WTC11 (cell line): ENCODE results near the gene C15orf61. TPM values are rescaled to one million over a fixed set of nuclear protein-coding genes. Genes with fewer than 3 reads are reported as not detected.

ENCODE experiments used
- ATAC-seq: fragments of 200-7000 bp; cut with Tn5 transposase; 2 replicates; pipeline ENCODE4 v1.10.0; 2021; ENCODE audit warnings: mild to moderate bottlenecking, moderate library complexity
- CTCF ChIA-PET: fragments of 300-600 bp; sonication (Branson Sonifier 250); formaldehyde crosslinking; loops from one replicate; lab custom pipeline; 2021; ENCODE audit warnings: antibody characterized with exemption; lab: Charles Lee
- POLR2A ChIA-PET: fragments of 350-600 bp; sonication (Branson Sonifier 250); formaldehyde crosslinking; loops from one replicate; lab custom pipeline; 2021; ENCODE audit warnings: antibody characterized with exemption; lab: Charles Lee
- DNase-seq: peaks from one replicate; pipeline ENCODE4 v3.0.0; 2021; ENCODE audit warnings: low spot score
- H3K27ac Mint-ChIP-seq: 2 replicates; pipeline ENCODE4 v1.8.0; 2021; ENCODE audit warnings: mixed read lengths
- H3K27me3 Mint-ChIP-seq: 2 replicates; pipeline ENCODE4 v1.8.0; 2021; ENCODE audit warnings: low read depth, mild to moderate bottlenecking, moderate library complexity, mixed read lengths
- H3K36me3 Mint-ChIP-seq: 2 replicates; pipeline ENCODE4 v1.8.0; 2021; ENCODE audit warnings: mixed read lengths
- H3K4me1 Mint-ChIP-seq: 2 replicates; pipeline ENCODE4 v1.8.0; 2022; ENCODE audit warnings: mixed read lengths
- H3K4me3 Mint-ChIP-seq: 2 replicates; pipeline ENCODE4 v1.8.0; 2021; ENCODE audit warnings: mild to moderate bottlenecking, moderate library complexity, mixed read lengths
- H3K9me3 Mint-ChIP-seq: 2 replicates; pipeline ENCODE4 v1.8.0; 2021; ENCODE audit warnings: mixed read lengths
- EMX1 ChIP-seq: fragments of 250-450 bp; sonication (Bioruptor Pico); IDR thresholded peaks from 2 replicates; pipeline ENCODE4 v1.8.0; 2021; ENCODE audit warnings: mild to moderate bottlenecking
- JUN ChIP-seq: sonication (generic); formaldehyde crosslinking; IDR thresholded peaks from 2 replicates; pipeline ENCODE4 v1.8.0; 2023; ENCODE audit warnings: mild to moderate bottlenecking, missing genetic modification reagents
- KAT7 ChIP-seq: sonication (generic); formaldehyde crosslinking; IDR thresholded peaks from 2 replicates; pipeline ENCODE4 v1.8.1; 2023; ENCODE audit warnings: missing genetic modification reagents, mild to moderate bottlenecking, borderline replicate concordance
- MXD4 ChIP-seq: fragments of 250-450 bp; sonication (Bioruptor Pico); IDR thresholded peaks from 2 replicates; pipeline ENCODE4 v1.8.0; 2021; ENCODE audit warnings: mild to moderate bottlenecking, moderate library complexity, borderline replicate concordance
- NFYB ChIP-seq: sonication (generic); formaldehyde crosslinking; conservative IDR thresholded peaks from 2 replicates; pipeline ENCODE4 v1.8.0; 2022; ENCODE audit warnings: low read depth, missing genetic modification reagents
- NR2C2 ChIP-seq: sonication (generic); formaldehyde crosslinking; IDR thresholded peaks from 2 replicates; pipeline ENCODE4 v1.8.0; 2022; ENCODE audit warnings: mild to moderate bottlenecking, missing genetic modification reagents
- OVOL2 ChIP-seq: fragments of 250-450 bp; sonication (Bioruptor Pico); IDR thresholded peaks from 2 replicates; pipeline ENCODE4 v1.9.0; 2021; ENCODE audit warnings: mild to moderate bottlenecking, borderline replicate concordance
- RELA ChIP-seq: sonication (generic); formaldehyde crosslinking; IDR thresholded peaks from 2 replicates; pipeline ENCODE4 v1.8.1; 2022; ENCODE audit warnings: missing genetic modification reagents, mild to moderate bottlenecking, borderline replicate concordance
- TEAD4 ChIP-seq: sonication (generic); formaldehyde crosslinking; IDR thresholded peaks from 2 replicates; pipeline ENCODE4 v1.8.0; 2022; ENCODE audit warnings: mild to moderate bottlenecking, missing genetic modification reagents
- ZNF138 ChIP-seq: sonication (generic); formaldehyde crosslinking; conservative IDR thresholded peaks from 2 replicates; pipeline ENCODE4 v1.8.1; 2022; ENCODE audit warnings: mild to moderate bottlenecking, moderate library complexity, missing genetic modification reagents
- total RNA-seq: library from RNA; stranded (reverse); gene quantifications from 3 replicates; pipeline ENCODE4 v1.2.3, GENCODE V29; 2021
- TF ChIP-seq, protein P1 (sequence below): sonication (generic); formaldehyde crosslinking; IDR thresholded peaks from 2 replicates; pipeline ENCODE4 v1.8.0; 2023; ENCODE audit warnings: missing genetic modification reagents
- TF ChIP-seq, protein P2 (sequence below): fragments of 250-450 bp; sonication (Bioruptor Pico); conservative IDR thresholded peaks from 2 replicates; pipeline ENCODE4 v1.9.0; 2021; ENCODE audit warnings: mild to moderate bottlenecking
- TF ChIP-seq, protein P3 (sequence below): fragments of 250-450 bp; sonication (Bioruptor Pico); IDR thresholded peaks from 2 replicates; pipeline ENCODE4 v2.1.2; 2022; ENCODE audit warnings: mild to moderate bottlenecking, moderate library complexity
- TF ChIP-seq, protein P4 (sequence below): sonication (generic); formaldehyde crosslinking; IDR thresholded peaks from 2 replicates; pipeline ENCODE4 v1.8.0; 2022; ENCODE audit warnings: mild to moderate bottlenecking, missing genetic modification reagents
- TF ChIP-seq, protein P5 (sequence below): fragments of 200-600 bp; IDR thresholded peaks from 2 replicates; pipeline ENCODE4 v1.8.0; 2022; ENCODE audit warnings: antibody characterized with exemption
- TF ChIP-seq, protein P6 (sequence below): sonication (generic); formaldehyde crosslinking; IDR thresholded peaks from 2 replicates; pipeline ENCODE4 v1.8.1; 2023; ENCODE audit warnings: mild to moderate bottlenecking, missing genetic modification reagents, borderline replicate concordance
- TF ChIP-seq, protein P7 (sequence below): sonication (generic); formaldehyde crosslinking; IDR thresholded peaks from 2 replicates; pipeline ENCODE4 v1.8.1; 2022; ENCODE audit warnings: missing genetic modification reagents, borderline replicate concordance

Gene C15orf61
- total RNA-seq, 1 experiment from 2014 or later: 3.3 TPM

DNA sequence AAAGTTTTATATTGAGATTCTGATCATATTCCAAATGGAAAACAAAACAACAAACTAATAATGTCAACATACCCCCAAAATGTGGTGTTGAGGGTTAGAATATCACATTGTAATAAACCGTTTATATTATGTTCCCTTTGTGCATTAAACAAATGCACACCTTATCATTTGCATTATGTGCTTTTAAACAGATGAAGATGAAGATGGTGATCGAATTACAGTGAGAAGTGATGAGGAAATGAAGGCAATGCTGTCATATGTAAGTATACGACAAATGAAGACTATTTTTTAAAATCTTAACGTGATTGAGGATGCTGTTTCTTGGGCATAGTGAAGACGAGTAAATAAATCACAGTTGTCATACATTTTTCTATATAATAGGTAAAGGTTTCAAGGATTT, 42.2 kb downstream of the C15orf61 start:
- ATAC-seq: no peak
- H3K27ac Mint-ChIP-seq: no peak overlapping the region
- H3K27me3 Mint-ChIP-seq: no peaks in the 10 kb centered on the region
- peaks cover 34% of the 10 kb centered on the region for H3K4me1 Mint-ChIP-seq
- peaks cover 3% of the 10 kb centered on the region; the same call in 1 of the 2 replicates for H3K9me3 Mint-ChIP-seq
- peaks cover 6% of the 10 kb centered on the region for H3K36me3 Mint-ChIP-seq
- DNase-seq: no peak
- H3K4me3 Mint-ChIP-seq: no peak overlapping the region
- CTCF ChIA-PET: no interaction called here
- TF ChIP-seq, protein P1, sequence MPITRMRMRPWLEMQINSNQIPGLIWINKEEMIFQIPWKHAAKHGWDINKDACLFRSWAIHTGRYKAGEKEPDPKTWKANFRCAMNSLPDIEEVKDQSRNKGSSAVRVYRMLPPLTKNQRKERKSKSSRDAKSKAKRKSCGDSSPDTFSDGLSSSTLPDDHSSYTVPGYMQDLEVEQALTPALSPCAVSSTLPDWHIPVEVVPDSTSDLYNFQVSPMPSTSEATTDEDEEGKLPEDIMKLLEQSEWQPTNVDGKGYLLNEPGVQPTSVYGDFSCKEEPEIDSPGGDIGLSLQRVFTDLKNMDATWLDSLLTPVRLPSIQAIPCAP (CRISPR knock-in tag): no peak
- no peak for TF ChIP-seq NR2C2 (CRISPR knock-in tag)
- TF ChIP-seq, all 79 proteins: peak for 0
- POLR2A ChIA-PET: no interaction called here

DNA sequence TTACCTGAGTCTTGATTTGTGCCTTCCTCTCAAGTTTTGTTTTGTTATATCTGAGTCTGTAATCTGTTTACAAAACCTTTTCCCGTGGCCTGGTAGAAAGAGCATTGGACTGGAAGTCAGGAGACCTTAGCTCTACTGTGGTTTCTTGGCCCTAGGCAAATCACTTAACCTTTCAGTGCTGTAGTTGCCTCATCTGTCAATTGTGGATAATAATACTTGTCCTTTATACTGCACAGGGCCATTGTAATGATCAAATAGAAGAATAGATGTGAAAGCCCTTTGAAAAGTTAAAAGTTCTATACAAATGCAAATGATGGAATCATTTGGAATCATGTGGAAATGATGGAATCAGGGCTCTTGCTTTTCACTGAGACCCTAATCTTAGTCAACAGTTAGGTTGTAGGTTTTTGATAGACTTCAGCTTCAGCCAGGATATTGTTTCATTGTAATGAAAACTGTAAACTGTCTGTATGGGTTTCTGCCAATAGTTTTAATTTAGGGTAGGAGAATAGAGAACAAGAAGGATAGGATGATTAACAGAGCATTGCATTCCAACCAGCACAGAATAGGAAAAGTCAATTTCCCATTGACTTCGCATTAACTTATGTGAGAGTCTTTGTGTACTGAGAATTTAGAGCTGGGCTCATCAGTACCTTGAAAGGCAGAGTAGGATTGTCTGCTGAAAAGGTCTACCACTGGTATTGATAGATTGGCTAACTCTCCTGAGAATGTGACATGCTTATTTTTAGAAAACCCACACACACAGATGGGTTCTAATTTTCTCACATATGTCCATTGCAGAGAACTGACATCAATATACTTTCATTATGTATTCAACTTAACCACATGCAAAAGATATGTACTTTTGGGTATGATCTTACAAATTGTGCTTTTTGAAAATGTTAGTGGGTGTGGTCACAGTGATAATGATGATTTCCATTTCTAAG, 43.4 kb downstream of the C15orf61 start:
- Mint-ChIP-seq H3K9me3 (peaks cover 3% of the 10 kb centered on the region; the same call in 1 of the 2 replicates), H3K4me1 (peaks cover 22% of the 10 kb centered on the region)
- DNase-seq (no peak), ATAC-seq (0 out of 2 replicates have a peak, but pooled peaks have one; percentile 26)
- TF ChIP-seq, protein P2, sequence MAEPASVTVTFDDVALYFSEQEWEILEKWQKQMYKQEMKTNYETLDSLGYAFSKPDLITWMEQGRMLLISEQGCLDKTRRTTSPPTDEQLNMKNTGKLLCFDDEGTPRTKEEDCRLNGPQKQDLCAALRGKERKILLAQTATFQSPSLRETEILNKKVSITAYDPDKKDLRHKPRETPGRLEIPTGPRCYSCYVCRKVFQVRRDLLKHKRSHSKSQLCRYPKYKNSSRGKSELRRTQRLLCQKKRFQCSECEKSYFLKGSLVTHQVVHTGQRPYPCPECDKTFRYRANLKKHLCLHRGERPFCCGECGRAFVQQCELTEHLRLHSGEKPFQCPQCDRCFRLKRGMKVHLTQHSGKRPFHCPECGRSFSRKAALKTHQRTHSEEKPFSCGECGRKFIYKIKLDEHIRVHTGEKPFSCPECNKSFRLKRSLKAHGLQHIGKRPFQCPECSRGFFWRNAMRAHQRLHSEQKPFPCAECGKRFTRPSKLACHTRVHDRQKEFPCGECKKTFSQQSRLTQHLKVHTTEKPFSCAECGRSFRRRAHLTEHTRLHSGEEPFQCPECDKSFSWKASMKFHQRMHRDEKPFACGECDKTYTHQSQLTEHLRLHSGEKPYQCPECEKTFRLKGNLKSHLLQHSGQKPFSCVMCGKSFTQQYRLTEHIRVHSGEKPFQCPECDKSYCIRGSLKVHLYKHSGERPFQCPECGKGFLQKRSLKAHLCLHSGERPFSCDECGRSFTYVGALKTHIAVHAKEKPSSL (CRISPR knock-in tag): no peak
- no peak for TF ChIP-seq MXD4 (CRISPR knock-in tag)
- TF ChIP-seq, all 79 proteins: peak for 0
- Mint-ChIP-seq H3K36me3 (peaks cover 3% of the 10 kb centered on the region; the same call in 1 of the 2 replicates), H3K27ac (no peak overlapping the region), H3K4me3 (no peak overlapping the region), H3K27me3 (no peaks in the 10 kb centered on the region)
- ChIA-PET CTCF (no interaction called here), POLR2A (no interaction called here)

DNA sequence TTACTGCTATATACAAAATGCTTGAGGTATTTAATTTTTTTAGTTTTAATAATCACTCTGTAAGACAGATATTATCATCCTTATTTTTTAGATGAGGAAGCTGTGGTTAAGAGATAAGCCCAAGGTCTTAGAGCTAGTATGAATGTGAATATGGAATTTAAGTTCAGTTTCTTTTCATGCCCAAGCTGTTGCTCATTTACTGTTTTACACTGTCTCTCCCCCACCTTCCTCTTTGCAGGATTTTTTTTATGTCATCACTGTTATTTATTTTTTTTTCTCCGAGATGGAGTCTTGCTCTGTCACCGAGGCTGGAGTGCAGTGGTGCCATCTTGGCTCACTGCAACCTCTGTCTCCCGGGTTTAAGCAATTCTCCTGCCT, 44.0 kb downstream of the C15orf61 start:
- Mint-ChIP-seq H3K9me3 (peaks cover 3% of the 10 kb centered on the region; the same call in 1 of the 2 replicates), H3K36me3 (peaks cover 3% of the 10 kb centered on the region; the same call in 1 of the 2 replicates), H3K27me3 (no peaks in the 10 kb centered on the region), H3K4me1 (peaks cover 18% of the 10 kb centered on the region), H3K27ac (no peak overlapping the region), H3K4me3 (no peak overlapping the region)
- ATAC-seq (no peak), DNase-seq (no peak)
- ChIA-PET POLR2A (no interaction called here), CTCF (no interaction called here)
- TF ChIP-seq, protein P3, sequence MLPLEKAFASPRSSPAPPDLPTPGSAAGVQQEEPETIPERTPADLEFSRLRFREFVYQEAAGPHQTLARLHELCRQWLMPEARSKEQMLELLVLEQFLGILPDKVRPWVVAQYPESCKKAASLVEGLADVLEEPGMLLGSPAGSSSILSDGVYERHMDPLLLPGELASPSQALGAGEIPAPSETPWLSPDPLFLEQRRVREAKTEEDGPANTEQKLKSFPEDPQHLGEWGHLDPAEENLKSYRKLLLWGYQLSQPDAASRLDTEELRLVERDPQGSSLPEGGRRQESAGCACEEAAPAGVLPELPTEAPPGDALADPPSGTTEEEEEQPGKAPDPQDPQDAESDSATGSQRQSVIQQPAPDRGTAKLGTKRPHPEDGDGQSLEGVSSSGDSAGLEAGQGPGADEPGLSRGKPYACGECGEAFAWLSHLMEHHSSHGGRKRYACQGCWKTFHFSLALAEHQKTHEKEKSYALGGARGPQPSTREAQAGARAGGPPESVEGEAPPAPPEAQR: no peak
- TF ChIP-seq EMX1 (no peak), TEAD4 (no peak), OVOL2 (CRISPR knock-in tag) (no peak), NFYB (CRISPR knock-in tag) (no peak), ZNF138 (CRISPR knock-in tag) (no peak), KAT7 (CRISPR knock-in tag) (no peak), JUN (CRISPR knock-in tag) (no peak), RELA (no peak)
- TF ChIP-seq, protein P4, sequence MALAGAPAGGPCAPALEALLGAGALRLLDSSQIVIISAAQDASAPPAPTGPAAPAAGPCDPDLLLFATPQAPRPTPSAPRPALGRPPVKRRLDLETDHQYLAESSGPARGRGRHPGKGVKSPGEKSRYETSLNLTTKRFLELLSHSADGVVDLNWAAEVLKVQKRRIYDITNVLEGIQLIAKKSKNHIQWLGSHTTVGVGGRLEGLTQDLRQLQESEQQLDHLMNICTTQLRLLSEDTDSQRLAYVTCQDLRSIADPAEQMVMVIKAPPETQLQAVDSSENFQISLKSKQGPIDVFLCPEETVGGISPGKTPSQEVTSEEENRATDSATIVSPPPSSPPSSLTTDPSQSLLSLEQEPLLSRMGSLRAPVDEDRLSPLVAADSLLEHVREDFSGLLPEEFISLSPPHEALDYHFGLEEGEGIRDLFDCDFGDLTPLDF (CRISPR knock-in tag): no peak
- TF ChIP-seq, protein P5, sequence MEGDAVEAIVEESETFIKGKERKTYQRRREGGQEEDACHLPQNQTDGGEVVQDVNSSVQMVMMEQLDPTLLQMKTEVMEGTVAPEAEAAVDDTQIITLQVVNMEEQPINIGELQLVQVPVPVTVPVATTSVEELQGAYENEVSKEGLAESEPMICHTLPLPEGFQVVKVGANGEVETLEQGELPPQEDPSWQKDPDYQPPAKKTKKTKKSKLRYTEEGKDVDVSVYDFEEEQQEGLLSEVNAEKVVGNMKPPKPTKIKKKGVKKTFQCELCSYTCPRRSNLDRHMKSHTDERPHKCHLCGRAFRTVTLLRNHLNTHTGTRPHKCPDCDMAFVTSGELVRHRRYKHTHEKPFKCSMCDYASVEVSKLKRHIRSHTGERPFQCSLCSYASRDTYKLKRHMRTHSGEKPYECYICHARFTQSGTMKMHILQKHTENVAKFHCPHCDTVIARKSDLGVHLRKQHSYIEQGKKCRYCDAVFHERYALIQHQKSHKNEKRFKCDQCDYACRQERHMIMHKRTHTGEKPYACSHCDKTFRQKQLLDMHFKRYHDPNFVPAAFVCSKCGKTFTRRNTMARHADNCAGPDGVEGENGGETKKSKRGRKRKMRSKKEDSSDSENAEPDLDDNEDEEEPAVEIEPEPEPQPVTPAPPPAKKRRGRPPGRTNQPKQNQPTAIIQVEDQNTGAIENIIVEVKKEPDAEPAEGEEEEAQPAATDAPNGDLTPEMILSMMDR: no peak
- TF ChIP-seq, protein P6, sequence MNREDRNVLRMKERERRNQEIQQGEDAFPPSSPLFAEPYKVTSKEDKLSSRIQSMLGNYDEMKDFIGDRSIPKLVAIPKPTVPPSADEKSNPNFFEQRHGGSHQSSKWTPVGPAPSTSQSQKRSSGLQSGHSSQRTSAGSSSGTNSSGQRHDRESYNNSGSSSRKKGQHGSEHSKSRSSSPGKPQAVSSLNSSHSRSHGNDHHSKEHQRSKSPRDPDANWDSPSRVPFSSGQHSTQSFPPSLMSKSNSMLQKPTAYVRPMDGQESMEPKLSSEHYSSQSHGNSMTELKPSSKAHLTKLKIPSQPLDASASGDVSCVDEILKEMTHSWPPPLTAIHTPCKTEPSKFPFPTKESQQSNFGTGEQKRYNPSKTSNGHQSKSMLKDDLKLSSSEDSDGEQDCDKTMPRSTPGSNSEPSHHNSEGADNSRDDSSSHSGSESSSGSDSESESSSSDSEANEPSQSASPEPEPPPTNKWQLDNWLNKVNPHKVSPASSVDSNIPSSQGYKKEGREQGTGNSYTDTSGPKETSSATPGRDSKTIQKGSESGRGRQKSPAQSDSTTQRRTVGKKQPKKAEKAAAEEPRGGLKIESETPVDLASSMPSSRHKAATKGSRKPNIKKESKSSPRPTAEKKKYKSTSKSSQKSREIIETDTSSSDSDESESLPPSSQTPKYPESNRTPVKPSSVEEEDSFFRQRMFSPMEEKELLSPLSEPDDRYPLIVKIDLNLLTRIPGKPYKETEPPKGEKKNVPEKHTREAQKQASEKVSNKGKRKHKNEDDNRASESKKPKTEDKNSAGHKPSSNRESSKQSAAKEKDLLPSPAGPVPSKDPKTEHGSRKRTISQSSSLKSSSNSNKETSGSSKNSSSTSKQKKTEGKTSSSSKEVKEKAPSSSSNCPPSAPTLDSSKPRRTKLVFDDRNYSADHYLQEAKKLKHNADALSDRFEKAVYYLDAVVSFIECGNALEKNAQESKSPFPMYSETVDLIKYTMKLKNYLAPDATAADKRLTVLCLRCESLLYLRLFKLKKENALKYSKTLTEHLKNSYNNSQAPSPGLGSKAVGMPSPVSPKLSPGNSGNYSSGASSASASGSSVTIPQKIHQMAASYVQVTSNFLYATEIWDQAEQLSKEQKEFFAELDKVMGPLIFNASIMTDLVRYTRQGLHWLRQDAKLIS: no peak
- TF ChIP-seq, protein P7, sequence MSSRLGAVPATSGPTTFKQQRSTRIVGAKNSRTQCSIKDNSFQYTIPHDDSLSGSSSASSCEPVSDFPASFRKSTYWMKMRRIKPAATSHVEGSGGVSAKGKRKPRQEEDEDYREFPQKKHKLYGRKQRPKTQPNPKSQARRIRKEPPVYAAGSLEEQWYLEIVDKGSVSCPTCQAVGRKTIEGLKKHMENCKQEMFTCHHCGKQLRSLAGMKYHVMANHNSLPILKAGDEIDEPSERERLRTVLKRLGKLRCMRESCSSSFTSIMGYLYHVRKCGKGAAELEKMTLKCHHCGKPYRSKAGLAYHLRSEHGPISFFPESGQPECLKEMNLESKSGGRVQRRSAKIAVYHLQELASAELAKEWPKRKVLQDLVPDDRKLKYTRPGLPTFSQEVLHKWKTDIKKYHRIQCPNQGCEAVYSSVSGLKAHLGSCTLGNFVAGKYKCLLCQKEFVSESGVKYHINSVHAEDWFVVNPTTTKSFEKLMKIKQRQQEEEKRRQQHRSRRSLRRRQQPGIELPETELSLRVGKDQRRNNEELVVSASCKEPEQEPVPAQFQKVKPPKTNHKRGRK (CRISPR knock-in tag): no peak
